ENCODE results near the gene MACO1.

Gene MACO1

GRCh38 chr1:25527226-25527846 is 96.6 kb downstream of the MACO1 start:
- DNase-seq: no peak

GRCh38 chr1:25527946-25528595 is 97.4 kb downstream of the MACO1 start:
- DNase-seq: no peak

DNA sequence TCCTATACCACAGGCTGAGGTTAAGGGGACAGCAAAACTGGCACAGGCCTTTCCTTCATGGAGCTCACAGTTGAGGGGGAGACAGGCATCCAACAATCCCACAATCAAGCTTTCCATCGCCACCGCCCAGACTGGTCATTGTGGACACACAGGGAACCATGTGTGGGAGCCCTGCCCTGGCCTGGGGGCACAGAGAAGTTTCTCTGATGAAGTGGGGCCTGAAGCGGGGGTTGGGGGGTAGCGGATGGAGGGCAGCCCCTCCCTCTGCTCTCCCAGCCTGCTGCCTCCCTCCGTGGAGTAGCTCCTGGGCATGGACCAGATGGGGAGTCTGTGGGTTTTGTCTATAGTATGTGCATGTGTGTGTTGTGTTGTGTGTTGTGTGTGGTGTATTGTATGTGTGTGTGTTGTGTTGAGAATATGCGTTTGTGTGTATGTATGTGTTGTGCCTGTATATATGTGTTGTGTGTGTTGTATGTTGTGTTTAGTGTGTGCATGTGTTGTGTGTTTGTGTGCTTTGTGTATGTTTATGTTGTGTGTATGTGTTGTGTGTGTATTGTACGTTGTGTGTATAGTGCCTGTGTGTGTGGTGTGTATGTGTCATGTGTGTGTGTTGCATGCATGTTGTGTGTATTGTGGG is 98.3 kb downstream of the MACO1 start:
- DNase-seq: no peak

DNA sequence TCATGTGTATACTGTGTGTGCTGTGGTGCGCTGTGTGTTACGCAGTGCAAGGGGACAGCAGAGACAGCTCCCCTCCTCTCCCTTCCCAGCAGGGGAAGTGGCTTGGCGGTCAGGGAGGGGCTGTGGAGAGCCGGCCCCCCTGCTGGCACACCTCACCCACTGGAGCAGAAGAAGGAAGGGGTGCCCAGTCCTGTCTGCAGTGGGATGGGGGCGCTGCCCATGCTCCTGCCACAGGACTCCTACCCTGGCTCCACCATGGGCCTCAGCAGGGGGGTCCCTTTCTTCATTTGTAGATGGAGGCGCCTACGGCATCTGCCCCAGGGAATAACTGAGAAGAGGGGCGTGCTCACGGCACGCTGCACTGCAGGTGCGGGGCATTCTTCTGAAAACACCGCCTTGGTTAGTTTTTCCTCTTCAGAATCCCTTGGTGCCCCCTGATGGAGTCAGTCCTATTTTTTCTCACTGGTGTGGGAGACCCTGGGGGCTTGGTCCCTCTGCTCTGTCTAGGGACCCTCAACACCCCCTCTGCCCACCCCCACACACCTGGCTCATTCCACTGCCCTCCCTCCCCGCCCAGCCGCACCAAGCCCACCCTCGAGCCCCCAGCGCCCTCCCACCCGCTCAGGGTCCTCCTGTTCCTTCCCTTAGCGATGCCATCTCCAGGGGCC is 99.0 kb downstream of the MACO1 start:
- no peak for DNase-seq

GRCh38 chr1:25530186-25531081 is 99.7 kb downstream of the MACO1 start:
- DNase-seq: no peak

DNA sequence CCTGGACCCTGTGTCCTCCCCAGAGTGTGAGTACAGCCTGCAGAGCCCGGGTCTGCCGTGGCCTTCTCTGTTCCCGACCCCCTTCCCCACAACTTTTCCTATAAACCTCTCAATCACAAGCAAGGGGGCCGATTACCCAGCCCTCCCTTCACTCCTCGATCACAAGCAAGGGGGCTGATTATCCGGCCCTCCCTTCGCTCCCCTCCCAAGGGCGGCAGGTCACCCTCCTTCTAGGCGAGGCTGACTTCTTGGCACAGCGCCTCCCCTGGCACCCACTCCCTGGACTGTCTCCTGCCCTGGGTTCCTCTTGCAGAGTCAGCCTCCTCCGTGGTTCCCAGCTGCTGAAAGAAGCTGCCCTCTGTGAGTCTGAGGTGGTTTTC is 100.4 kb downstream of the MACO1 start:
- no peak for DNase-seq

GRCh38 chr1:25532970-25533369 is 102.3 kb downstream of the MACO1 start:
- no peak for DNase-seq

- DNase-seq: no peak
Observed at GRCh38 chr1:25533775-25534409, 103.2 kb downstream of the MACO1 start.

- DNase-seq: no peak
Observed at GRCh38 chr1:25534410-25534788, 103.7 kb downstream of the MACO1 start.

DNA sequence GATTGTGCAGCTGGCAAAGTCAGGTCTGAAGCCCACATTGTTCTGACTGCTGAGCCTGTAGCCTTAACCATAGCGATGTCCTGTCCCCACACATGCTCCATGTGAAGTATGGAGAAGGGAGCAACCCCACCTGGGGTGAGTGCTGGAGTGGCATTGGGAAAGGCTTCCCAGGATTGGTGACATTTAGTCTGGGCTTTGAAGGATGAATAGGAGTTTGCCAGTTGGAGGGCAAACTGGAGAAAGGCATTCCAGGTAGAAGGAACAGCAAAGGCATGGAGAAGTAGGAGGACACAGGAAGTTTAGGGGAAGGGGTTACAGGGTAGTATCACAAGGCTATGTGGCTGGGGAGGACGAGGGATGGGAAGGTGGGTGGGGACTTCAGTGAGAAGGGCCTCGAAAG is 105.4 kb downstream of the MACO1 start:
- DNase-seq: no peak

DNA sequence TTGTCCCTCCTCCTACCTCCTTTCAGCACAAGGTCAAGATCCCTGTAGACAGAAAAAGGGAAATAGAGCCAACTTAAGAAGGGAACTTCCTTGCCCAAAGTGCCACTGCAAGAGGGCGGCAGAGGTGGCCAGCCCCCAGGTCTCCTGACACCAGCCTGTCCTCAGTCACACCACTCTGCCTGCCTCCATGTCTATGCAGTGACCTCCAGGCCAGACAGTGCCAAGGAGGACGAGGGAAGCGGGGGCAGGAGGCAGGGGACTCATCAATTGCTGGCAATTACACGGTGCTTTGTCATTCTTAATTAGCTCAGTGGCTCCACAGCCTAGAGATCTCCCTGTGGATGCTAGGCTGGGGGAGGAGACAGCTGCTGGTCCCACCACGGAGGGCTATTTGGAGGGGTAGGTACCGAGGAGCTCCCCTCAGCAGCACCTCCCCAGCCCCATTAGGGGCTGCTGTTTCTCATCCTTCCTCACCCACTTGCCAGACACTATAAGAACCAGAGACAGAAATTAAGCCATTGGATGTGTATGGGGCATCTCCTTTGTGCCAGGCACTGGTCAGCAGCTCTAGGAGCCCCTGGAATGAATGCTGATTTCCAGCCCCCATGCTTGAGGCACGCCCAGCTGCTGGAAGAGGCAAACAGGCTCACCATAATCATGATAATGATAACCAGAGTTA is 106.6 kb downstream of the MACO1 start:
- DNase-seq: no peak

- no peak for DNase-seq
Observed at GRCh38 chr1:25538191-25538767, 107.6 kb downstream of the MACO1 start.

- no peak for DNase-seq
Observed at GRCh38 chr1:25540750-25541342, 110.1 kb downstream of the MACO1 start.

- no peak for DNase-seq
Observed at GRCh38 chr1:25541425-25541824, 110.7 kb downstream of the MACO1 start.

GRCh38 chr1:25541889-25542658 is 111.4 kb downstream of the MACO1 start:
- DNase-seq: no peak

GRCh38 chr1:25543005-25543424 is 112.3 kb downstream of the MACO1 start:
- no peak for DNase-seq

DNA sequence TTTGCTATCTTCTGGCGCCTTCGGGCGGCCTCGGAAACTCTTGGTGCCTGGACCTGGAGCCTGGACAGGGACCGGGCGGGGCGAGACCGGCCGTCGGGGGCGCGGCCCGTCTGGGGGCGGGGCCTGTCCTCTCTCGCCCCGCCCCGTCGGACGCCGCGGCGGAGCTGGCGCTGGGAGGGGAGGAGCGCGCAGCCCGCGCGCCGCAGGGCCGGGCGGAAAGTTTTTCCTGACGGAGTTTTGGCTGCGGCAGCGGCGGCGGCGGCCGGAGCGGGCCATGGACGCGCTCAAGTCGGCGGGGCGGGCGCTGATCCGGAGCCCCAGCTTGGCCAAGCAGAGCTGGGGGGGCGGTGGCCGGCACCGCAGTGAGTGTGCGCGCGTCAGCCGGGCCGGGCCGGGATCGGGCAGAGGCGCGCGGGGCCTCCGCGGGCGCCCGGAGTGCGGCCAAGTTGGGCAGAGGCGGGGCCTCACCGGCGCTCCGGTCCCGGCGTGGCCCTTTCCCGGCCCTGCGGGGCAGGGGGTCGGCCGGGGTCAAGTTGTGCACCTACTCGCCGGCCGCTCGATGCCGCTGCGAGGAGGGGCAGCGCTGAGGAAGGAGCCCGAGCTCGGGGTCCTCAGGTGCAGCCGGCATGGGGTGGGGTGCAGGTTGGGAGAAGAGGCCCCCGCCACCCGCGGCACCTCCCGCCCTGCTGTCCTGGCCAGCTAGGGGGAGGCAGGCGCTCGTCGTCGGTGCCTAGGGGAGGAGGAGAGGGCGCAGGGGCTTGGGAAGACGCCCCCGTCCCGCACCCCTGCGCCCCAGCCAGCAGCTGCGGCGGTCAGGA is 112.9 kb downstream of the MACO1 start, which contains the start of gene LDLRAP1:
TSS of gene LDLRAP1 (plus strand) at position 182 of the 818 bp plus-strand sequence. CDS start at position 275, 93 bp downstream.
- peak in 1 of 2 experiments; percentile 24 for DNase-seq

DNA sequence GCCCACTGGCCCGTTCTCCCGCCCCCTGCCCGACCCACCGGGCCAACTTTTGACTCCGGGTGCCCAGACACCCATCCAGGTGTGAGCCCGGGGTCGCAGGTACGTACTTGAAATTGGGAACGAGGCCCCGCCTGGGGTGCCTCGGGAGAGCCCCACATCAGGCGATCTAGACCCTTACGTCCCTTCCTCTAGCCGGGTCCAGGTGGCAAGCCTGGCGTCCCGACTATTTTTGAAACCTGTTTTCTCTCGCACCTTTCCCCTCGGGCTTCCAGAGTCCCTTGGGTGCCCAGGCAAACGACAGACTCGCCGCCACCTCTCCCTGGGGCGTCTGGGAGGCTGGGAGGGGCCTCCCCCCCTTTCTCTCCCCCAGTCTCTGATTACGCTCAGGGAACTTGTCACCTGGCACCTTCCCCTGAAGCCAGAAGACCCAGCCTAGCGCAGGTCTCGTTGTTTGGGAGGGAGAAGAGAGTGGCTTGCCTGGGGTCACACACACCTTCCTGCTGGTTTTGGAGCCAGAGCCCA is 113.6 kb downstream of the MACO1 start:
- no peak for DNase-seq

GRCh38 chr1:25544819-25545218 is 114.1 kb downstream of the MACO1 start:
- no peak for DNase-seq
